ENCODE data around the gene ZNF675. TPM values are rescaled to one million over a fixed set of nuclear protein-coding genes. Genes with fewer than 3 reads are reported as not detected.

ZNF675 gene
- 2.9 and 6.4 TPM in 2 replicates for total RNA-seq

DNA sequence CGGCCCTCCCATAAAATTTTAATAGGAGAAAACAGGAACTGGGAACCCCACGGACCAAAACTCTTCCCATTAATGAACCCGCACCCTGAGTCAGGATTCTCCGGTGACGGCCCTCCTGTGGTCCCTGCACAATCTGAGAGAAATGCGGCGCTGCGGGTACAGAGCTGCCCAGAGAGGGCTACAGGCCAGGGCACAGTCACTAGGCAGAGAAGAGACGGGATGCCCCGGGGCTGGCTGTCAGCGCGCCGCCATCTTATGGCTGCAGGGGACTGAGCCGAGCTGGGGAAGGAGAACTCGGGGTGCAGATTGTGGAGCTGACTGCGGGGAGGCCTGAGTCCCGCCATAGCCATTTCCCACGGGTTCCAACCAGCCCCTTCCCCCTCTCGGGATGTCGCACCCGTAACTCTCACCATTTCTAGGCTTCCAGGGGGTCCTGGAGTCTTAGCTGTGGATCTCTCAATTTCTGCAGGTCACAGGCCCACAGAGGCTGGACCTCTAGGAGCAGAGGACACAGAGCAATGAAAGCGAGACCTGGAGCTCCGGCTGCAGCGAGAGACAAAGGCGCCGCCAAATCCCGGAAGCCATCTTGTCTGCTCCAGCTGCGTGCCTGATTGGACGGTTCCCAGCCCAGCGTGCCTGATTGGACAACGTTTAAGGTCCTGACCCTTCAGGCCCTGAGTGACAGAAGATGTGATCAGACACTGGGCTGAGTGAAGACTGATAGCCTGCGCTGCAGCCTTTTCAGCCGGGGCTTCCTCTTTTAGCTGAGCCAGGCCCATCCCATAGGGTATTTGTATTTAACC, at the start of gene ZNF675:
Gene ZNF675 (minus strand): TSS at position 592 of the 803 bp plus-strand sequence. CDS start 179 bp downstream, at position 413.

Other genes starting within 250 kb of the ZNF675 start
- 0.35 and 0.77 TPM in 2 replicates for gene ZNF681, start 71.7 kb upstream of the ZNF675 start, total RNA-seq
- gene ZNF726, start 227.7 kb upstream of the ZNF675 start, total RNA-seq: 0.09 and 1.2 TPM in 2 replicates

Data from pericardium fibroblast (primary cell).